Measurements from ENCODE around the gene ATP8B4.
"Not testable (repeated sequence)": the region's sequence is repeated elsewhere in the genome, so short reads cannot be mapped to it uniquely, and the experiment has no call there.

The ATP8B4 gene

GRCh38 chr15:50100486-50100885, 18.5 kb downstream of the ATP8B4 start:
- H3K79me2 ChIP-seq (ENCODE audit: insufficient read depth, low read length), result no peaks in the 10 kb centered on the region
- H3K9me3 ChIP-seq (ENCODE audit: low read length), result no peaks in the 10 kb centered on the region
- no peak overlapping the region for H3K4me3 ChIP-seq (ENCODE audit: low read depth, low read length, poor library complexity, severe bottlenecking)
- no peak overlapping the region for H3K27ac ChIP-seq (ENCODE audit: low read depth, low read length, poor library complexity, severe bottlenecking)
- H2AFZ ChIP-seq (ENCODE audit: low read length), result no peak overlapping the region
- TF ChIP-seq EZH2 (IDR thresholded peaks at IDR 0.05; ENCODE audit: borderline replicate concordance, low read length) (no peak), CTCF (IDR thresholded peaks at IDR 0.05; ENCODE audit: low read length) (no peak)
- no peaks in the 10 kb centered on the region for H3K27me3 ChIP-seq (ENCODE audit: insufficient read depth, low read length)
- H3K9me2 ChIP-seq (ENCODE audit: low read depth, low read length), result no peaks in the 10 kb centered on the region
- H4K20me1 ChIP-seq (ENCODE audit: insufficient read depth, low read length), result no peaks in the 10 kb centered on the region
- no peak overlapping the region for H3K9ac ChIP-seq (ENCODE audit: low read length)
- no peaks in the 10 kb centered on the region for H3F3A ChIP-seq (ENCODE audit: insufficient read depth, low read length)
- H3K4me2 ChIP-seq (ENCODE audit: low read length), result no peak overlapping the region
- no peaks in the 10 kb centered on the region for H3K36me3 ChIP-seq (ENCODE audit: insufficient read depth, low read length)
- H3K4me1 ChIP-seq (ENCODE audit: insufficient read depth, low read length, severe bottlenecking), result no peaks in the 10 kb centered on the region

DNA sequence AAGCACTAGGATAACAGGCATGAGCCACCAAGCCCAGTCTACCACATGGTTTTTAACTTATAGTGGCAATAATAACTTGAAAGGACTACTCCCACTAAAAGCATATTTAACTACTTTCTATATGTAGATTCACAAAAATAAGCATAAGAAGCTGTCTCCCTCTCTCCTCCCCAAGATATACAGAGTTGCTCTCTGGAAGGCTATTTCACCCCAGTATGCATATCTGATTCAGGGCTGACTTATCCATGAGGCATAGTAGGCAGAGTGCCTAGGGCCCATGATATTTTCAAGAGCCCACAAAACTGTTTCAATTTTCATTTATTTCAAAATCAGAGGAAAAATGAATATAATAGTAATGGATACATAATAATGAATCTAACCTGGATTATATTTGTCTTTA, 20.5 kb downstream of the ATP8B4 start:
- no peaks in the 10 kb centered on the region for H3K79me2 ChIP-seq (ENCODE audit: insufficient read depth, low read length)
- H3K27me3 ChIP-seq (ENCODE audit: insufficient read depth, low read length), result no peaks in the 10 kb centered on the region
- H3K4me2 ChIP-seq (ENCODE audit: low read length), result no peak overlapping the region
- no peak for TF ChIP-seq CTCF (IDR thresholded peaks at IDR 0.05; ENCODE audit: low read length)
- no peak for TF ChIP-seq EZH2 (IDR thresholded peaks at IDR 0.05; ENCODE audit: borderline replicate concordance, low read length)
- no peak overlapping the region for H3K27ac ChIP-seq (ENCODE audit: low read depth, low read length, poor library complexity, severe bottlenecking)
- H3K9me2 ChIP-seq (ENCODE audit: low read depth, low read length), result no peaks in the 10 kb centered on the region
- no peaks in the 10 kb centered on the region for H3K36me3 ChIP-seq (ENCODE audit: insufficient read depth, low read length)
- H3F3A ChIP-seq (ENCODE audit: insufficient read depth, low read length), result no peaks in the 10 kb centered on the region
- H3K4me3 ChIP-seq (ENCODE audit: low read depth, low read length, poor library complexity, severe bottlenecking), result no peak overlapping the region
- H4K20me1 ChIP-seq (ENCODE audit: insufficient read depth, low read length), result no peaks in the 10 kb centered on the region
- no peak overlapping the region for H3K9ac ChIP-seq (ENCODE audit: low read length)
- no peaks in the 10 kb centered on the region for H3K4me1 ChIP-seq (ENCODE audit: insufficient read depth, low read length, severe bottlenecking)
- H3K9me3 ChIP-seq (ENCODE audit: low read length), result no peaks in the 10 kb centered on the region
- no peak overlapping the region for H2AFZ ChIP-seq (ENCODE audit: low read length)

- Histone ChIP-seq H3K9me3 (ENCODE audit: low read length) (no peaks in the 10 kb centered on the region), H4K20me1 (ENCODE audit: insufficient read depth, low read length) (no peaks in the 10 kb centered on the region), H3K27ac (ENCODE audit: low read depth, low read length, poor library complexity, severe bottlenecking) (no peak overlapping the region), H3K79me2 (ENCODE audit: insufficient read depth, low read length) (no peaks in the 10 kb centered on the region), H3F3A (ENCODE audit: insufficient read depth, low read length) (no peaks in the 10 kb centered on the region), H3K9me2 (ENCODE audit: low read depth, low read length) (no peaks in the 10 kb centered on the region), H3K27me3 (ENCODE audit: insufficient read depth, low read length) (no peaks in the 10 kb centered on the region), H3K4me3 (ENCODE audit: low read depth, low read length, poor library complexity, severe bottlenecking) (no peak overlapping the region), H2AFZ (ENCODE audit: low read length) (no peak overlapping the region), H3K4me2 (ENCODE audit: low read length) (no peak overlapping the region), H3K9ac (ENCODE audit: low read length) (no peak overlapping the region), H3K4me1 (ENCODE audit: insufficient read depth, low read length, severe bottlenecking) (no peaks in the 10 kb centered on the region), H3K36me3 (ENCODE audit: insufficient read depth, low read length) (no peaks in the 10 kb centered on the region)
- no peak for TF ChIP-seq EZH2 (IDR thresholded peaks at IDR 0.05; ENCODE audit: borderline replicate concordance, low read length)
- TF ChIP-seq CTCF (IDR thresholded peaks at IDR 0.05; ENCODE audit: low read length), result no peak
Measured at GRCh38 chr15:50095938-50096821, 22.9 kb downstream of the ATP8B4 start.

GRCh38 chr15:50089386-50089785, 29.6 kb downstream of the ATP8B4 start:
- not testable (repeated sequence) for H3K27ac ChIP-seq (ENCODE audit: low read depth, low read length, poor library complexity, severe bottlenecking); H3K27me3 ChIP-seq (ENCODE audit: insufficient read depth, low read length); H3K9me3 ChIP-seq (ENCODE audit: low read length); H4K20me1 ChIP-seq (ENCODE audit: insufficient read depth, low read length); H3K79me2 ChIP-seq (ENCODE audit: insufficient read depth, low read length); H3F3A ChIP-seq (ENCODE audit: insufficient read depth, low read length); H3K4me2 ChIP-seq (ENCODE audit: low read length); H3K9me2 ChIP-seq (ENCODE audit: low read depth, low read length); H3K4me3 ChIP-seq (ENCODE audit: low read depth, low read length, poor library complexity, severe bottlenecking); H3K4me1 ChIP-seq (ENCODE audit: insufficient read depth, low read length, severe bottlenecking); H3K9ac ChIP-seq (ENCODE audit: low read length); H2AFZ ChIP-seq (ENCODE audit: low read length); H3K36me3 ChIP-seq (ENCODE audit: insufficient read depth, low read length)
